HG03066 (cell line): ENCODE results near the gene PRR5L.
"Not testable (repeated sequence)": the region's sequence is repeated elsewhere in the genome, so short reads cannot be mapped to it uniquely, and the experiment has no call there.

Experiments
- ATAC-seq: cut with Tn5 transposase; IDR thresholded peaks from one replicate; pipeline ENCODE4 v1.9.1; 2021; ENCODE audit warnings: low read depth; ENCODE audit not compliant: unreplicated experiment

PRR5L gene

DNA sequence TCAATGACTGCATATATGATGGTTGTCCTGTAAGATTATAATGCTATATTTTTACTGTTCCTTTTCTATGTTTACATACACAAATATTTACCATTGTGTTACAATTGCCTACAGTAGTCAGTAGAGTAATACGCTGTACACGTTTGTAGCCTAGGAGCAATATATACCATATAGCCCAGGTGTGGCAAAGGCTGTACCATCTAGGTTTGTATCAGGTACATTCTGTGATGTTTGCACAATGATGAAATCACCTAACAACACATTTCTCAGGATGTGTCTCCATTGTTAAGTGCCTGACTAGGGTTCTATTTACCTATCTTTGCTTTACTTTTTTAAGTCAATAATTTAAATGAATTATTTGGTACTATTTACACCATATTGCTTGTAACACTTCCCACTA lies 21.9 kb downstream of the PRR5L start:
- ATAC-seq: no peak

DNA sequence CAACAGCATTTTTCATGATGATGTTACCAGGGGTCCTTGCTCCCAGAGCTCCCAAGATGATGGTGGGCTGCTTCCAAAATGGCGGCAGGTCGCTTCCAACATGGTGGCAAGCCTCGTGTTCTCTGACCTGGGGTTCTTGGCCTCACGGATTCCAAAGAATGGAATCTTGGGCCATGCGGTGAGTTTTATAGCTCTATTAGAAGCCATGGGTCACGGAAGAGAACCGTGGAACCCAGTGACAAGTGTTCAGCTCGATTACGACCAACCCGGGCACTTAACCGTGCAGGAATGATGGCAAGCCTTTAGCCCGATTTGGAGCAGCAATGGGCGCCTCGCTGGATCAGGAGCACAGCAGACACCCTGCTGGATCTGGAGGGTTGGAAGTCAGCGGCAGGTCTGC lies 28.9 kb downstream of the PRR5L start:
- not testable (repeated sequence) for ATAC-seq

DNA sequence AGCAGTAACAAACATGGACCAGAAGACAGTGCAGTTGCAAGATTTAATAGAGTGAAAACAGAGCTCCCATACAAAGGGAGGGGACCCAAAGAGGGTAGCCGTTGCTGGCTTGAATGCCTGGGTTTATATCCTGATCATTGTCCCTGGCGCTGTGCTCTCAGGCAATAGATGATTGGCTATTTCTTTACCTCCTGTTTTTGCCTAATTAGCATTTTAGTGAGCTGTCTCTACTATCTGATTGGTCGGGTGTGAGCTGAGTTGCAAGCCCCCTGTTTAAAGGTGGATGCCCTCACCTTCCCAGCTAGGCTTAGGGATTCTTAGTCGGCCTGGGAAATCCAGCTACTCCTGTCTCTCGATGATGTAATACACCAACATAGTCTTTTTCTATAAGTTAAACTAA lies 29.3 kb downstream of the PRR5L start:
- ATAC-seq: not testable (repeated sequence)

DNA sequence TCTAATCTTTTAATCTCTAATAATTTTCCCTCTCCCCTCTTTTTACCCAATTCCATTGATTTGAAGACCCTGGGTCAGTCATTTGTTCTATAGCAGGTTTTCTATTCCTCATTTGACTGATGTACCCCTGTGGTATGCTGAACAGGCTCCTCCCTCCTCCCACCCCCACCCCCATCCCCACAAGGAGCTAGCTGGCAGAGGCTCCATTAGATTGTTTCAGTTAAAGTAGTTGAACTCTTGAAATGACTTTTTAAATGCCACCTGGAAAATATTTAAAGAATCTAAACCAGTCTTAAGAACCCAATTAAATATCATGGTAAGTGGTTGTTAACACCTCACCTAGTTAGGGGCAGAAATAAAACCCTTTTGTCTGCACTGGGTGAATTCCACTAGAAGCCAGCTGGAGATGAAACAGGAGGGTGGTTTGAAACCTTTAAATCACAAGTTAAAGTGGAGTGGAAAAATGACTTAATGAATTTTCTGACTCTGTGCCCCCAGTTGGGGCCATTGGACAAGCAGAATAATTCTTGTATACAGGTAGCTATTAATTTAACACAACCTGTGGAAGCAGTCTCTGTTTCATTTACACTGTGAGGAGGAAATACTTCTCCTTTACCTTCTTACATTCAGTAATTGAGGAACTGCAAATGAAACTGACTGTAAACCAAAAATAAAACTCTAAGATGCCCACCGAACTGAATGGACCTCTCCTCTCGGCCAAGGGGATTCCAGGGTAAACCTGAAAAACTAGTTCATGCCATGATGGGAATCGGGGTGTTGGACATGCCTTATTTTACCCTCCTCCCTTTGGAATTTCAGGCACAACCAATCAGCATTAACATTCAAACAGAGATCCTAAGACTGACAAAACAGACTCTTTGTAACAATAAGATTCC lies 30.7 kb downstream of the PRR5L start:
- ATAC-seq: peak; percentile 65

DNA sequence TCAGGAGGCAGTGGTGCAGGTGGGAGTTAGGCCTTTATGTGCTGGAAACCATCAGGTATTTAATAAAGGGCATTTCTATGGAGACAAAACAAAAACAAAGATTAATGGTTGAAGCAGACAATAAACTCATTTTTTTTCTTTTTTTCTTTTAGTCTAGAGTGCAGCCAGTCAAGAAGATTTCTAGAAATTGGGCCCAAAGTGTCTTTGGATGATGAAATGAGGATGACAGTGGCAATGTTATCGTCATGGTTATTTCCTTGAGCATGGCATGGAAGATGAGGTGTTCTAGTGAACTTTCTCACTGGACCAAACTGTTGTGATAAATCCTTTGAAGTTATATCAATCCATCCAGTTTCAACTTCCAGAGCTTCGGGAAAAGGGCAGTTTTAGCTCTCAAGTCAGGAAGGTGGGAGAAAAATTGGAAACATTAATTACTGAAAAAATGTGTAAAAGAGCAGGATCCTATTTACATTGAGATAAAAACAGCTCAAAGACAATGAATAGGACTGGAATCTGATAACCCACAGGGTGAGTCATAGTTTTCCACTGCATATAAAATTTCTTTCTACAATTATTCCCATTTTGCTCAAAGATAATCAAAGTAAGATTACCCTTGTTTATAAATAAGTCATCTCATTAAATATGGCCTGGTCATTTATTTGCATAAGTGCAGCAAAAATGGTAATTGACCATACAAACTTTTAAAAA lies 33.0 kb downstream of the PRR5L start:
- ATAC-seq: no peak

DNA sequence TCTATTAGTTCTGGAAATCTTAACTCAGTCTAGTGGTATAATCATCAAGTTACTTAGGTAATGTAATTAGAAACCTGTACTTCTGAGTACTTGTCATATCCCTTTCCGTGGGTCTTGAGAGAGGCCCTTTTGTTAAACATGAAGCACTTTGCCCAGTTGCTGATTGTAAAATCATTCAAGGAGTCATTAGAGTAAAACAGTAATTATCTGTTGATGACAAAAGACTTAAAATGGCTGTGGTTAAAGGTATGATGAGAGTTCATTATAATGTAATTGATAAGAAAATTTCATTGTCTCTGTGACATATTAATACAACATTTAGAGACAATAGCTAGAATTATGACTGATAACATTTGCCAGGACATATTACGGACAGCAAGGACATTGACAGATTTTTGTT lies 34.3 kb downstream of the PRR5L start:
- no peak for ATAC-seq

DNA sequence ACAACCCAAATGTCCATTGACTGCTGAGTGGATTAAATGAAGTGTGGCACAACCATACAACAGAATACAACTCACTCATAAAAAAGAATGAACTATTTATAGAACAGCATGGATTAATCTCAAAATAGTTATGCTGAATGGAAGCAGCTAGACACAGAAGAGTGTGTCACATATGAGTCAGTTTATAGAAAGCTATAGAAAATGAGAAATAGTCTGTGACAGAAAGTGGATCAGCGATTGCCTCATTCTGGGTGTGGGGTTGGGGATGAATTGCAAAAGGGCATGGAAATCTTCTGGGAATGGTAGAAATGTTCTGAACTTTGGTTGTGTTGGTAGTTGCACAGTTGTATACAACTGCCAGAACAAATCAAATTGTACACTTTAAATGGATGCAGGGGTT lies 37.4 kb downstream of the PRR5L start:
- no peak for ATAC-seq

DNA sequence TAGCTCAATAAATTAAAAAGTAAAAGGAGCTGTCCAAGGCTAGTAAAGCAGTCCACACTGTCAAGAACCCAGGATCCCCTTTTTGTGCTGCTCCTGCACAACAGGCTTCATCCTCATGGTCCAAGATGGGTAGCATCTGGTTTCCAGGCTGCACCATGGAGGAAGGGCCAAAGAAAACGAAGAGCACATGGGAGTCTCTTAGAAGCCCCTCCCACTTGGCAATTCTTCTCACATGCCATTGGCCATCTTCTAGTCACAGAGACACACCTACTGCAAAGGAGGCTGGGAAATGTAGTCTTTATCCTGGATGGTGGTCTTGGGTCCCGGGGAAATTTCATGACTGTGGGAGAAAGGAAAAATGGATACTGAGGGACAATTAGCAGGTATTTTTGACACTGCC lies 37.8 kb downstream of the PRR5L start:
- ATAC-seq: no peak

DNA sequence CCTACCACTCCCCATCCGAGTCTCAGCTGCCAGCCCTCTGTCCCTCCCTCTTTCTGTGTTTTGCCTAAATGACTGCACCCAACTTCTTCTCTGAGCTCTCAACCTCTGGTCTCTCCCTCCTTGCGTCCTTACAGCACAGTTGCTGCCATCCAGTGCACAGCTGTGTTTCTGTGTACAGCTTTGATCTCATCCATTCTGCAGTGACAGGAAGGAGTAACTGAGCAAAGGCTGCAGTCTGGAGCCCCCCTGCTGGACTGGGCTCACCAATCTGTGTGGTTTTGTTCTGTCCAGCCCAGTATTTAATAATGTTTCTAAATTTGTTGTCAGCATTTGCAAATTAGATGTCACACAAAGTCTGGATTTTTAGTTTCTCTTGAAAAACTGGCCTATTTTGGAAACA lies 43.8 kb downstream of the PRR5L start:
- no peak for ATAC-seq

DNA sequence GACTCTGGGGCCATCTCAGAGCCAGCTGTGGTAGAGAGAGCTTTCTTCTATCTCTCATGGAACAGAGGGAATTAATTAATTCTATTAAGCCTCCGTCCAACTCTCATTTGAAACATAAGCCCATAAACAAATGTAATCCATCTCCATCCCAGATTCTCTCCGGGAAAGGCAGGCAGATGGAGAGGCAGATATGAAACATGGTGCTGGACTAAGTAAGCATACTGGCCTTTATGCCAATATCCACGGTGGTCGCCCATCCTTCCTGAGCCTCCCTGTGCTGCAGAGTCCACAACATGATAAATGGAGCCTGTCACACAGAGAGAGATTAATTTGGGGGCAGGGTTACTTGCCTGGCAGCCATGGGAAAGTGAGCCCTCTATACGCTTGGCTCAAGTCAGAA lies 44.8 kb downstream of the PRR5L start:
- no peak for ATAC-seq

DNA sequence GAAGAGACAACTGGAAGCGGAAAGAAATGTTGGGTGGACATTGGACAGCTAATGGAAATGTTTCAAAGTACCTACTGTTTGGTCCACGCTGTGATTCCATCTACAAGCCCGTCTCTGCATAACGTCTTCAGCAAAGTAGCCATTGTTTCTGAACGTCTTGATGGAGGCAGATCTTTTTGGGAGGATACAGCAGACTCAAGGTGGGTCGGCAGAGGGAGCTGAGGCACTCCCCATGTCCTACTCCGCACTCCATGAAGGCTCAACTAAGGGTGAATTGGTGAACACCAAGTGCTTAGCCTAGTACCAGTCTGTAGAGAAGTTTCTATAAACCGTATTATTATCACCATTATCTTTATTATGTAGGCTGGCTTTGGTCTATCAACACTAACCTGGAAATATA lies 45.8 kb downstream of the PRR5L start:
- ATAC-seq: no peak

DNA sequence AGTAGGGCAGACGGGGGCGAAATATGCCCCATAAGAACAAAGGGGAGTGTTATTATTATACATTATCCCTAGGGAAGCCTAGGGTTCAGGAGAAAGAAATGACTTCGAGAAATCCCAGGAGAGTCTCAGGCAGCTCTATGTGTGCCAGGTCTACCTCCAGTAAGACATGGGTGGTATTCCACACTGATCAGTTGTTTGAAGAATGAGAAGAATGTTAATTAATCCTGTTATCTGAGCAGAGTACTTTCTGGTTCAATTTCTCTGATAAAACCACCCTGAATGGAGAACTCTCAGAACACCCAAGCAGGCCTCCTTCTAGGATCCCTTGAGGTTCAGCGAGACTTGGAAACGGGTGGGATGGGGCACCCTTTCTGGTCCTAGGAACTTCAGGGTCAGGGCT lies 46.2 kb downstream of the PRR5L start:
- no peak for ATAC-seq

DNA sequence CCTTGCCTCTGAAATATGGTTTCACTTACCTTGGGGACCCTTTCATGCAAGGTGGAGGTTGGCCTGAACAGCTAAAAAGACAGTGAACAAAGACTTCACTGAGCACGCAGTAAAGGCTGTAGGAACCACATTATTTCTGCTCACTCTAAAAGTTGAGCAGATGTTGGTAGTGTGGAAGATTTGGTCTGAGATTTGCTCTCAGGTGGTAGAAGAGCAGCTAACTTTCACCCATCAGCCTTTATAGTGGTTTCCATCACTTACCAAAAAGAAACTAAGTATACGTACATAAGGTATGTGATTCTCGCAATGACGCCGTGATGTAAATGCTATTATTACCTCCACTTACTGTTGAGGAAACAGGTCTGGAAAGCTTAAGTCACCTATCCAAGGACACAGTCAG lies 47.3 kb downstream of the PRR5L start:
- no peak for ATAC-seq

DNA sequence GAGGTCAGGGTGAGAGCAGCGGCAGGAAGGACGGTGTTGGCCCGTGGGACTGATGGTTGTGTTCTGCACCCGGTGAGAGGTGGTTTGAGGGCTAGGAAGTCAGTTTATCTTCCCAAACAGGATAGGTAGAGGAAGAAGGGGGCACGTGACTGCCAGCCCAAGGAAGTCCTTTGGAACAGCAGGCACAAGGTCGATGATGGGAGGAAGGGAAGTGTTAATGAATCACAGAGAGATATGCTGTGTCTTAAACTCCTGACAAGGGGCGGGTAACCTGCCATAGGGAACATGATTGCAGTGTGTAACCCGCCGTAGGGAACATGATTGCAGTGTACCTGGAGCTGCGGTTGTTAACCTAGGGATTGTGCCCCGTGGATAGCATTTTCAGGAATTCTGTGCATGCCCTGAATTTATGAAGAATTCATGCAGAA lies 49.0 kb downstream of the PRR5L start:
- ATAC-seq: no peak

DNA sequence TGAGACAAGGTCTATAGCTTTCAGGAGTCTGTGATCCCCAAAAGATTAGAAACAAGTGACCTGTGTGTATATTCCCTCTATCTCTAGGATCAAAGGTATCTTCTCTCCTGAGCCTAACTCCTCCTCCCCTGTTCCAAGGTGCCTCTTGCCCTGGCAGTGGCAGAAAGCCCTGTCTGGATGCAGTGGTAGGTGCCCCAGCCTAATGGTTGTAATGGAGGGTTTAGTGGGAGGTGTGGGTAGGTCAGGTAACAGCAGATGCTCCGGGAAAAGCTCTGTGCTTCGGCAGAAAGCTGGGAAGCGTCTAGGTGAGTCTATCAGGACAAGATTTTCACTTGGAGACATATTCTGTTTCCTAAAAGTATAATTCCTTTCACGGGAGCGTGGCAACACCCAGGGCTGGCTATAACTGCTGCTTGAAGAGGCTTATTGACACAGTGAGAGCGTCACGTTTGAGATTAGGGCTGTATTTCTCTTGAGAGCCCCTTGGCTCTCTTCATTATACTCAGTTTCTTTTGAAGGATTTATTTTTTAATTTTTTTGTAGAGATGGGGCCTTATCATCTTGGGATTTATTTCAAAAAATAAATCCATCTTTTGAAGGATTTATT lies 49.5 kb downstream of the PRR5L start:
- ATAC-seq: no peak

DNA sequence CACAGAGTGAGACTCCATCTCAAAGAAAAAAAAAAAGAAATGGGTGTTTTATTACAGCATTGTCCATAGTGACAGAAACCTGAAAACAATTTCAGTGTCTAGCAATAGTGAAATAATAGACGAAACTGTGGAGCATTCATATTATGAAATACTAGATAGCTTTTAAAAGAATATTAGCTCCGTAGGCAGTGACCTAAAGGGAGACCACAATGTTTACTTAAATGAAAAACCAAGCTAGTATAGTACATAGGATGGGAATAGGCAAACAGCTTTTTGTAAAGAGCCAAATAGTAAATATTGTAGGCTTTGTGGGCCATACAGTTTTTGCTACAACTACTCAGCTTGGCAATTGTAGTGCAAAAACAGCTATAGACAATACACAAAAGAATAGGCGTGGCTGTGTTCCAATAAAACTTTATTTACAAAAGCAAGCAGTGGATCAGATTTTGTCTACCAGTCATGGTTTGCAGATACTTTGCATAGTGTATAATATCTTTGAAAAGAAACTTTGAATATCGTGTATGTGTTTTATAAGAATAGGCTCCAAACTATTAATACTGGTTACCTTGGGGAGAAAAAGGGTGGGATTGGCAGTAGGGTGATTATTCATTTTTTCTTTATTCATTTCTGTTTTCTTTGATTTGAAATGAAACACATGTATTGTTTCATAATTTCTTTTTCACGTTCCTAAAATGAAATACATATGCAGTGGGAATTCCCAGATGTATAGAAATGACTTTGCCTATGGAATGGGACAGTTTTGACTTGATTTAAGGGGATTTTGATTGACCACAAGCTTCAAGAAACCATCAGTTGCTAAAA lies 50.7 kb downstream of the PRR5L start:
- ATAC-seq: no peak

DNA sequence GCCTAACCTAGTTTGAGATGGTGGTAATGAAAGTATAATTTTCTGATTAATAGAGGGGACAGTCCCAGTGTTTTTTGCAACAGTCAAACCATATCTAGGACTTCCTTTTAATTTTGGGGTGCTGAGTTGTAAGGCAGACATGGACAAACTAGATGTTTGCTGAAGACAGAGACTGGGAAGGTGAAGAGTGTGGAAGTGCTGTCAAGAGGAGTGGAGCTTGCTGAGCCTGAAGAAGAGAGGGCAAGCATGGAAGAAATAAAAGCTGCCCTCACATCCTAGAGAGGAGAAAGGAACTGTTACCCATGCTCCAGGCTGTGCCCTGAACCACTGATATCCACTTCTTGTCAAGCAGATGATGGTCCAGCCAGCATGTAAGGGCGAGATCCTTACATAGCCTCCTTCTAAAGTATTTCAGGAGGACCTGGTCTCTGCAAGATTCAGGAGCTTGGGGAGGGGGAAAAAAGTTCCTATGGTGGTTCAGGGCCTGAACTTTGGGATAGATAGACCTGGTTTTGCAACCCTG lies 51.4 kb downstream of the PRR5L start:
- ATAC-seq: no peak

DNA sequence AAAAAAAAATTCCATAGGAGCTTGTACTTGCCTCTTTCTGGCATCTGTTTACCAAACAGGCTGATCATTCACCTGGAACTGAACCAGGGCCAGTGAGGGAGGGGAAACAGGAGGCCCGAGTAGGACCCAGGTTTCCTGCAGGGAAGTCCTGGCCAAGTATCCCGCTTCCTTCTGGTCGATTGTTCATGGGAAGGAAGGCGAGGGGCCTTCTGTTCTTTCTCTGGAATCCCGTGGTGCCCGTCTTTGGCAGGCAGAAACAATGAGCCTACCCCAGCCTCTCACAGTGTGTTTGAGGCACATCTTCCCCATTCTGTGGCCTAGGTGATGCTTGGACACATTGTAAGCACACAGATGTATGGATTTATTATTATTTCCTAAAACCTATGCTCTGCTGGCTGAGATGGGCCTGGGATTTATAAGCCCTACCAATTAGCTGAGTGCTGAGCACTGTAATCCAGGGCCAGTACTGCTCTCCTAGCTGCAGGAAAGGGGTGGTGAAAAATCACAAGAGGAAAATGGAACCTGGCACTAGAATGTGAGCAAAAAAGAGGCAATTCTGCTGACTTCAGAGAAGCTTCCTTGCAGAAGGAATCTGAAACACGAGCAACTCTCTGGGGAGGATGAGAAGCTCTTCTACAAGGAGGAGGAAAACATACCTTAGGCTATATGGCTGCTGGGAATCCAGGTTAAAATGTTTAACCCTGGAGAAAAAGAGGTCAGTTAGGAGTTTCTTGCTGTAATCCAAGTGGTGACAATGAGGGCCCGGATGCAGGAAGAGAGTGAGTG lies 53.5 kb downstream of the PRR5L start:
- ATAC-seq: no peak

DNA sequence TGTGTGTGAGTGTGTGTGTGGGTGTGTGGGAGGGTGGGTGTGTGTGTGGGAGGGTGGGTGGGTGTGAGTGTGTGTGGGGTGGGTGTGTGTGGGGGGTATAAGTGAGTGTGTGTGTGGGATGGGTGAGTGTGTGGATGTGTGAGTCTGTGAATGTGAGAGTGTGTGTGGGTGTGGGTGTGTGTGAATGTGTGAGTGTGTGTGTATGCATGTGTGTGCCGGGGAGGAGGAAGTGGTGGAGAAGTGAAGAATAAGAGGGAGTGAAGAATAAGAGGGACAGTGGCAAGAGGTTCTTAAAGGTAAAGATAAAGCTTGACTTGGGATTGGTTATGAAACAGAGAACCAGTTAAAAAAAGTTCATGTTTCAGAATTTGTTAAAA lies 54.0 kb downstream of the PRR5L start:
- no peak for ATAC-seq

DNA sequence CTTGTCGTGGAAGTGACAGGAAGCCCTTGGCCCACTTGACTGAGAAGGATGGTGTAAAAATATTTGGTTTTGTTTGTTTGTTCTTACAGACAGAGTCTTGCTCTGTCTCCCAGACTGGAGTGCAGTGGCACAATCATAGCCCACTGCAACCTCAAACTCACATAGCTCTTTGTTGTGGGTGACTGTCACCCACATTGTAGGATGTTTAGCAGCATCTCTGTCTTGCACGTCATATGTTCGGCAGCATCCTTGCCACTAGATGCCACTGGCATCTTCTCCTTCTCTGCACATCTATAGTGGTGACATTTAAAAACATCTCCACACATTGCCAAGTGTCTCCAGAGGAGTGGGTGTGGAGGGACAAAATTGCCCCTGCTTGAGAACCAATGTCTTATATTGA lies 56.8 kb downstream of the PRR5L start:
- no peak for ATAC-seq
